ENCODE results near the gene COG5. TPM values are rescaled to one million over a fixed set of nuclear protein-coding genes. Genes with fewer than 3 reads are reported as not detected.

COG5 gene
- total and polyA plus RNA-seq, 2 of the 8 experiments (the other 6 are each of a cell fraction or from before 2014, with no cell fraction given), result 10.5 to 28.1 TPM

DNA sequence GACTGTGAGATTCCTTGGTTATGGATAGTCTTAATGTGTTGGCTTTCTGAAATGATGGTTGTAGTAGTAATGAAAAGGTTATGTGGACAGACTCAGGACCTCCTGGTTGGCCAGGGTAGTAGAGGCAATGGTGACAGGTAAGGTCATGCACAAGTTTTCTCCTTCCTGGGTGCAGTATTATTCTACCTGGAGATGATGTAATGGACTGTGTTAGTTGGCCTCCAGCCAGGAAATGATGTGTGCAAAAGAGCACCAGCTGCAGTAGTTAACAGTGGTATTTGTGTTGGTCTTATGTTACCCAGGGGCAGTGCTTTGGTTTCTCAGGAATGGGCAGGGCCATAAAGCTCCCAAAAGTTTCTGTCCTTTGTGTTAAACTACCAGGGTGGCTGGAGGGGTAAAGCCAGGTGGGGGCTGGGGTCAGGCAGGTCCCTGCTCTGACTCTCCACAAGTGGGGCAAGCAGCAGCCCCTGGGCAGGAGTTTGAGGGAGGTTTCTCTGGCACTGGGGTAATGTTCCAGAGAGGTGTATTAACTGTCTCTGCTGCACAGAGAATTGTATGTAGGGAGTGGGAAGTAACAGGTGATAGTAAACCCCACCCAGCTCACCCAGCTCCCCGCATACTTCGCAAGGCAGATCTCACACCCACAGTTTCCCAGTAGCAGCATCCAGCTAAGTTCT, 57.6 kb downstream of the COG5 start:
- no peak overlapping the region for H2AK5ac ChIP-seq (ENCODE audit: low read depth, low read length)
- DNase-seq (ENCODE audit: low read depth in 1 of 2, low spot score in 2 of 2), result no peak

More for the DNA sequence above, 57.6 kb downstream of the COG5 start:
- POLR2A ChIA-PET (ENCODE audit: partially characterized antibody), result no interaction called here
- no peak overlapping the region for H3K4ac ChIP-seq (replicated peaks; ENCODE audit: insufficient read length, low read depth, low read length)
- no peak overlapping the region for H2AFZ ChIP-seq (ENCODE audit: low read length)
- no peak overlapping the region for H4K5ac ChIP-seq (ENCODE audit: insufficient read length, low read depth, low read length)
- no peak for FAIRE-seq
- H4K8ac ChIP-seq (ENCODE audit: extremely low read depth, insufficient read depth, low read length), result no peak overlapping the region
- no peak overlapping the region for H4K91ac ChIP-seq (replicated peaks; ENCODE audit: insufficient read length, low read length)
- CTCF ChIA-PET (ENCODE audit: partially characterized antibody), result interaction anchor here (1.1 kb wide), 1 partner anchor 218 kb away, joined by 3 read pairs; no protein-coding TSS in a partner anchor
- H4K20me1 ChIP-seq (replicated peaks in 1 of 2; ENCODE audit: control insufficient read depth in 1 of 2, insufficient read depth in 2 of 2, low read length in 2 of 2), result no peaks in the 10 kb centered on the region
- H3K23me2 ChIP-seq (ENCODE audit: low read depth, low read length), result no peaks in the 10 kb centered on the region
- H2BK15ac ChIP-seq (ENCODE audit: low read length), result no peak overlapping the region
- no peak overlapping the region for H3K14ac ChIP-seq (ENCODE audit: insufficient read length)
- H3K27me3 ChIP-seq (replicated peaks in 1 of 4; ENCODE audit: control insufficient read depth in 3 of 4, extremely low read depth in 1 of 4, insufficient read depth in 3 of 4, low read length in 3 of 4), result no peaks in the 10 kb centered on the region
- H3K4me3 ChIP-seq (ENCODE audit: extremely low read depth in 1 of 4, insufficient read depth in 2 of 4, low read depth in 3 of 4, low read length in 4 of 4), result no peak overlapping the region
- no peaks in the 10 kb centered on the region for H3K79me2 ChIP-seq (ENCODE audit: control insufficient read depth in 1 of 2, insufficient read depth in 2 of 2, low read length in 2 of 2)
- H2BK120ac ChIP-seq (replicated peaks; ENCODE audit: low read depth, low read length), result no peak overlapping the region
- no peak overlapping the region for H3K4me2 ChIP-seq (ENCODE audit: insufficient read depth in 1 of 2, low read depth in 2 of 2, low read length in 2 of 2)
- no peak overlapping the region for H3K56ac ChIP-seq (replicated peaks; ENCODE audit: insufficient read length, low read depth, low read length)
- H3K18ac ChIP-seq (ENCODE audit: extremely low read depth, low read length), result no peak overlapping the region
- H2BK5ac ChIP-seq (ENCODE audit: low read depth, low read length), result no peak overlapping the region; the same call in 1 of the 2 replicates
- H3K23ac ChIP-seq (ENCODE audit: insufficient read length), result no peak overlapping the region
- no peaks in the 10 kb centered on the region; the same call in 1 of the 2 replicates for H3K79me1 ChIP-seq (ENCODE audit: low read depth, low read length)
- no peak overlapping the region for H2BK12ac ChIP-seq (ENCODE audit: low read depth, low read length)
- H3K4me1 ChIP-seq (replicated peaks in 1 of 4; ENCODE audit: control insufficient read depth in 3 of 4, insufficient read depth in 4 of 4, low read length in 3 of 4), result peaks cover 0 to 3% (median 0%) of the 10 kb centered on the region in 4 experiments; a peak in 1 of 7 replicates
- peaks cover 10 to 14% of the 10 kb centered on the region in 2 experiments; a peak in 3 of 4 replicates for H3K9me3 ChIP-seq (ENCODE audit: insufficient read depth in 2 of 2, low read depth in 1 of 2, low read length in 1 of 2)
- H3K27ac ChIP-seq (ENCODE audit: low read depth, low read length), result no peak overlapping the region
- no peak overlapping the region for H2BK20ac ChIP-seq (ENCODE audit: low read length)
- no peak for TF ChIP-seq FOSL1 (IDR thresholded peaks at IDR 0.05; ENCODE audit: insufficient read depth, low read depth, low read length)
- H3K36me3 ChIP-seq (ENCODE audit: control insufficient read depth in 2 of 4, insufficient read depth in 4 of 4, low read length in 3 of 4), result peaks cover 0 to 4% (median 0%) of the 10 kb centered on the region in 4 experiments; a peak in 2 of 8 replicates
- WGBS, 2 experiments (ENCODE audit: extremely low coverage in 1 of 2, insufficient coverage in 1 of 2, insufficient read length in 1 of 2, insufficient replicate concordance in 2 of 2, low coverage in 1 of 2, low lambda C conversion rate in 2 of 2, missing lambda C conversion rate in 1 of 2), result 100% methylated on average over 2 of the region's 2 CpGs; no CpG with 5 or more reads in 1 of the 2 experiments
- no peak overlapping the region for H3K9ac ChIP-seq (replicated peaks in 1 of 4; ENCODE audit: extremely low read depth in 1 of 4, low read depth in 3 of 4, low read length in 3 of 4)
